Retinal pigment epithelial cell (primary cell): ENCODE results near the gene EPC2.

ENCODE experiments used
- DNase-seq: peaks from one replicate; pipeline ENCODE4 v3.0.0-alpha.2; 2010; ENCODE audit warnings: low read depth
- H3K4me3 ChIP-seq: 2 replicates; pipeline ENCODE4 v1.5.1; 2011; ENCODE audit warnings: mild to moderate bottlenecking, low read length, control low read depth, moderate library complexity
- TF ChIP-seq, protein P1 (sequence below): conservative IDR thresholded peaks from 2 replicates; pipeline ENCODE4 v1.5.1; 2011; ENCODE audit warnings: low read depth, low read length, control low read depth, inconsistent platforms

Gene EPC2

DNA sequence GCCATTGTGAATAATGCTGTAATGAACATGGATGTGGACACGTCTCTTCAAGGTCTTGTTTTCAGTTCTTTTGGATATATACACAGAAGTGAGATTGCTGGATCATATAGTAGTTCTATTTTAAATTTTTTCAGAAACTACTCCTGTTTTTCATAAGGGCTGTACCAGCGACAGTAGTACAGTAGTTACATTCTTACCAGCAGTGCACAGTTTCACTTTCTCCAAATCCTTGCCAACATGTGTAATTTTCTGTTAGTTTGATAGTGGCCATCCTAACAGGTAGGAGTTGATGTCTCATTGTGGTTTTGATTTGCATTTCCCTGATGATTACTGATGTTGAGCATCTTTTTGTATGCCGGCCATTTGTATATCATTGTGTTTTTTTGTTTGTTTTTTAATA, 81.7 kb downstream of the EPC2 start:
- H3K4me3 ChIP-seq, result no peak overlapping the region
- DNase-seq, result no peak
- TF ChIP-seq, protein P1, sequence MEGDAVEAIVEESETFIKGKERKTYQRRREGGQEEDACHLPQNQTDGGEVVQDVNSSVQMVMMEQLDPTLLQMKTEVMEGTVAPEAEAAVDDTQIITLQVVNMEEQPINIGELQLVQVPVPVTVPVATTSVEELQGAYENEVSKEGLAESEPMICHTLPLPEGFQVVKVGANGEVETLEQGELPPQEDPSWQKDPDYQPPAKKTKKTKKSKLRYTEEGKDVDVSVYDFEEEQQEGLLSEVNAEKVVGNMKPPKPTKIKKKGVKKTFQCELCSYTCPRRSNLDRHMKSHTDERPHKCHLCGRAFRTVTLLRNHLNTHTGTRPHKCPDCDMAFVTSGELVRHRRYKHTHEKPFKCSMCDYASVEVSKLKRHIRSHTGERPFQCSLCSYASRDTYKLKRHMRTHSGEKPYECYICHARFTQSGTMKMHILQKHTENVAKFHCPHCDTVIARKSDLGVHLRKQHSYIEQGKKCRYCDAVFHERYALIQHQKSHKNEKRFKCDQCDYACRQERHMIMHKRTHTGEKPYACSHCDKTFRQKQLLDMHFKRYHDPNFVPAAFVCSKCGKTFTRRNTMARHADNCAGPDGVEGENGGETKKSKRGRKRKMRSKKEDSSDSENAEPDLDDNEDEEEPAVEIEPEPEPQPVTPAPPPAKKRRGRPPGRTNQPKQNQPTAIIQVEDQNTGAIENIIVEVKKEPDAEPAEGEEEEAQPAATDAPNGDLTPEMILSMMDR, result no peak

DNA sequence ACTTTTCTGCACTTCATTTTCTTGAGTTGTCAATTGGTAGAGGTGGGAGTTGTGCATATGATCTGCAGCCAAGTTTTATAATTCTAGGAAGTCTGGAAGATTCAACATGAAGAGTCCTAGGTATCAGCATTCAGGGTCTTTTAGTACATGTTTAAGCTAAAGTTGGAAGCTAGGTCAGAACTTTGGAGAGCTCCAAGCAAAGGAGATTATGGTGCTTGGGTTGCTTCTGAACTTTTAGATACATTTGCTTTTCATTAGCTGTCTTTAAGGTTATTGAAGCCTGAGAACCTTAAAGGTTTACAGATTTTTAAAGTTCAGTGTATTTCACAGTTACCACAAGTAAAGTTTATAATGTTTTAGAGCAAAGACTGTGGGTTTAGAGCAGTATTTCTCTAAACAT, 85.5 kb downstream of the EPC2 start:
- DNase-seq, result no peak
- TF ChIP-seq, protein P1, result no peak
- no peak overlapping the region for H3K4me3 ChIP-seq

DNA sequence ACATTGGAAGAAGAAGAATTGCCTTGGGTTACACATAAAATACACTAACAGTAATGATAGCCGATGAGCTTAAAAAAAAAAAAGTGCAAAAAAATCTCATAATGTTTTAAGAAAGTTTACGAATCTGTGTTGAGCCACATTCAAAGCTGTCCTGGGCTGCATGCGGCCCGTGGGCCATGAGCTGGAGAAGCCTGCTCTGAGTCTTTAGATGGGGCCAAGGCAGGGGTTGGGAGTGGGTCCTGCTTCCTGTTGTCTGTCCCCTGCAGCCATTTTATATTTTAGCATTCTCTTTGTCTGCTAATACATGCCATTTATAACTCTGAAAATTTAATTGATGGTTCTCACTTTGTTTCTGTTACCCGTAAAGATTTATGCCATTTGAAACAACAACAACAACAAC, 93.2 kb downstream of the EPC2 start:
- no peak for DNase-seq
- TF ChIP-seq, protein P1, result no peak
- H3K4me3 ChIP-seq, result no peak overlapping the region

- TF ChIP-seq, protein P1, result no peak
- DNase-seq, result no peak
- H3K4me3 ChIP-seq, result no peak overlapping the region
Measured at GRCh38 chr2:148739454-148740105, 95.0 kb downstream of the EPC2 start.

DNA sequence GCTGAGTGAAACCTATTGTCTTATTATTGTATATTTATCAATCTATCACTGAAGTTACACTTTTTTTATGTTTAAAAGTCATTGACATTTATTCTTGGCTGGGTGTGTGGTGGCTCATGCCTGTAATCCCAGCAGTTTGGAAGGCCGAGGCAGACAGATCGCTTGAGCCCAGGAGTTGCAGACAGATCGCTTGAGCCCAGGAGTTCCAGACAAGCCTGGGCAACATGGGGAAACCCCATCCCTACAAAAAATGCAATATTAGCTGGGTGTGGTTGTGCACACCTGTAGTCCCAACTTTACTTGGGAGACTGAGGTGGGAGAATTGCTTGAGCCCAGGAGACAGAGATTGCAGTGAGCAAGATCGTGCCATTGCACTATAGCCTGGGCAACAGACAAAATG, 97.8 kb downstream of the EPC2 start:
- DNase-seq, result no peak
- H3K4me3 ChIP-seq, result no peak overlapping the region
- TF ChIP-seq, protein P1, result no peak

DNA sequence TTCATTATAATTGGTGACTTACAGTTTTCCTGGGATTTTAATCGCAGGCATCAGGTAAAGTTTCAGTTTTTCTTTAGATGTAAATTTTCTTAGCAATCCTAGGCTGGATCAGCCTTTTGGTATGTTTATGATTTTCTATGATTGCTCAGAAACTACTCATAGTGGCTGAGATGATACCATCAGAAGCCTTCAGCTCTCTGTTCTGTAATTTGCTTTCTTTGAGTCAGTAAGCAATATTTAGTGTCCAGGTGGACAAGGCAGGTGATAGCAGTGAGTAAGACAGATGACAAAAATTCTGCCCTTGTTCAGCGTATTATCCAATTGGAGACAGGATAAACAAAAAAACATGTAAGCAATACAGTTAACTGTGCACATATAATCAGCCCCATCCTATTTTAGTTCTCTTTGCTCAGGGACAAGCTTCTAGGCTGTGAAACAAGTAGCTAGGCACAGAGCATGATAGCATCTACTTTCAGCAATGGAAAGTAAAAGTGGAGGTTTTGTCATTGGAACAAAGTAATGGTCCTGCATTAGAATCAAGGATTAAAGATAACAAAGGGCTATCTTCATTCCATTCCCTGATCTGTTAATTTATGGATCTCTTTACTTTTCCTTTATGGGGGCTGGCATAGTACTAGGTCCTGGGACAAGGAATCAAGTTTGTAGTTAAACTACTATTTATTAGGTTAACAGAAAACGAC, 100.8 kb downstream of the EPC2 start:
- TF ChIP-seq, protein P1, result no peak
- DNase-seq, result no peak
- no peak overlapping the region for H3K4me3 ChIP-seq

- TF ChIP-seq, protein P1, result no peak
- no peak for DNase-seq
- no peak overlapping the region for H3K4me3 ChIP-seq
Measured at GRCh38 chr2:148746973-148747372, 102.4 kb downstream of the EPC2 start.
